Activated CD4-positive, alpha-beta T cell treated with anti-CD3 and anti-CD28 coated beads, Interleukin-2, amount 10 ng/mL, durations not matched to agents 24 days and 14 days (primary cell): ENCODE measurements around the gene OGG1. TPM values are rescaled to one million over a fixed set of nuclear protein-coding genes. Genes with fewer than 3 reads are reported as not detected.
"Not testable (repeated sequence)": the region's sequence is repeated elsewhere in the genome, so short reads cannot be mapped to it uniquely, and the experiment has no call there.

Source experiments
- DNase-seq: peaks from one replicate; pipeline ENCODE4 v3.0.0; 2022
- H3K27ac Mint-ChIP-seq: one replicate; pipeline ENCODE4 v1.8.0; 2022; ENCODE audit warnings: mild to moderate bottlenecking, mixed read lengths
- H3K27me3 Mint-ChIP-seq: one replicate; pipeline ENCODE4 v1.8.0; 2022; ENCODE audit warnings: mixed read lengths
- H3K36me3 Mint-ChIP-seq: one replicate; pipeline ENCODE4 v1.8.0; 2022; ENCODE audit warnings: low read depth, mild to moderate bottlenecking, mixed read lengths
- H3K4me1 Mint-ChIP-seq: one replicate; pipeline ENCODE4 v1.8.0; 2021; ENCODE audit warnings: mixed read lengths
- H3K4me3 Mint-ChIP-seq: one replicate; pipeline ENCODE4 v1.8.0; 2022; ENCODE audit warnings: mild to moderate bottlenecking, moderate library complexity, mixed read lengths
- H3K9me3 Mint-ChIP-seq: one replicate; pipeline ENCODE4 v1.8.0; 2021; ENCODE audit warnings: mixed read lengths
- intact Hi-C: fragments of 100-400 bp; cut with micrococcal nuclease; formaldehyde crosslinking; loops from one replicate; pipeline ENCODE4 v1.15.1; 2023
- total RNA-seq: library from RNA; stranded (reverse); gene quantifications from 2 replicates; pipeline ENCODE4 v1.2.3, GENCODE V29; 2022

Gene OGG1
- total RNA-seq, 1 donor from 2014 or later, result 41.1 TPM

DNA sequence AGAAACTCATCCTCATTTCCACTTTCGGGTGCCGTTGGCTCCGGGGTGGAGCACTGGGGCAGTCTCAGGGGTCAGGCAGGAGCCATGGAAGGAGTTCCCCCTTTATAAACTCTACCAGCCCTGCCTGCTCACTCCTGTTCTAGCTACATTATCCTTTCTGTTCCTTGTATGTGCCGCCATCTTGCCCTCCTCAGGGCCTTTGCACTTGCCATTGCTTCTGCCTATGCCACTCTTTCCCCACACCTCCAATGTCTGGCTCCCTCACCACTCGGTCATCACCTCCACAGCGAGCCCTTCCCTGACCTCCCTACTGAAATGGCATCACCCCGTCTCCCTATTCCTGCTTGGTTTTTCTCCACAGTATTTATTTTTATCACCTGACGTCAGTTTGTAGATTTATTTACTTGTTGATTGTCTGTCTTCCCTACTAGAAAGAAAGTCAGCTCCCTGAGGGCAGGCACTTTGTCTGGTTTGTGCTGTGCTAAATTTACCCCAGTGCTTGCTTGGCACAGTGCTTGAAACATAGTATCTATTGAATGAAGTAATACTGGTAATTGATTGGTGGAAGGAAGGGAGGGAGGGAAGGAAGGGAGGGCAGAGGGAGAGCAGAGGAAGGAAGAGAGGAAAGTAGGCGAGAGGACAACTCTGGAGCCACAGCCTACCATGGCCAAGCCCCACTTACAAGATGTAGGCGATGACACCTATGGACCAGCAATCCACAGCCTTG, 11.2 kb downstream of the OGG1 start:
- peaks cover 2% of the 10 kb centered on the region for H3K4me1 Mint-ChIP-seq
- peaks cover 62% of the 10 kb centered on the region for H3K36me3 Mint-ChIP-seq
- no peaks in the 10 kb centered on the region for H3K27me3 Mint-ChIP-seq
- H3K4me3 Mint-ChIP-seq, result no peak overlapping the region
- H3K27ac Mint-ChIP-seq, result no peak overlapping the region
- intact Hi-C loops, result no loop called here
- no peaks in the 10 kb centered on the region for H3K9me3 Mint-ChIP-seq
- no peak for DNase-seq

DNA sequence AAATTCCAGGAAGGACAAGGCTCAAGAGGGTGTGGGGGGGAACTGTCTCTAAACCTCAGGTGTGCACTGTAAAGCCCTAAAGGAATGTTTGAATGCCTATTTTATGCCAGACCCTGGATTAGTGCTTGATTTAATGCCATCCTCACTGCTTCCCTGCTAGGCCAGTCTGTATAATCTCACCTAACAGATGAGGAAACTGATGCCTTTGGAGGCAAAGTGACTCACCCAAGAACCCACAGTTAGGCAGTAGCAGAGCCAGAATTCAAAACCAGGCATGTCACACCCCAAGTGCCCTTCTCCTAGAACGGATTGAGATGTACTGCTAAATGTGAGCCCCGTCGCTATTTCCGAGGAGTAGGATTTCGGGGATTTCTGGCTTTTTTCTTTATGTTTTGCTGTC, 12.2 kb downstream of the OGG1 start:
- H3K4me3 Mint-ChIP-seq, result no peak overlapping the region
- no peaks in the 10 kb centered on the region for H3K27me3 Mint-ChIP-seq
- peaks cover 4% of the 10 kb centered on the region for H3K4me1 Mint-ChIP-seq
- peaks cover 57% of the 10 kb centered on the region for H3K36me3 Mint-ChIP-seq
- no peaks in the 10 kb centered on the region for H3K9me3 Mint-ChIP-seq
- intact Hi-C loops, result no loop called here
- no peak for DNase-seq
- no peak overlapping the region for H3K27ac Mint-ChIP-seq

DNA sequence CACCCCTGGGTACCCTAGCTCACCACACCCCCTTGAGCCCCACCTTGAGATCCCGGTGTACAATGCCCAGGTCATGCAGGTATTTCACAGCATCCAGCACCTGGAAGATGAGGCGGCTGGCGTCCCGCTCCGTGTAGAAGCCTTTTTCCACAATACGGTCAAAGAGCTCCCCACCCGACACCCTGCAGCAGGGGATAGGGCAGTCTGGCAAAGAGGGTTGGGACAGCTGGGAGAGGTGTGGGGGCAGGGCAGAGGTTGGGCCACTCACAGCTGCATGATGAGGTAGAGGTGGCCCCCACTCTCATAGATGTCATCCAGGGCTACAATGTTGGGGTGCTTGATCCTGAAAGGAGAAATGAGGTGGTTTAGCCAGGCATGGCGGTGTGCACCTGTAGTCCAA, 13.1 kb downstream of the OGG1 start:
- H3K4me1 Mint-ChIP-seq, result peaks cover 12% of the 10 kb centered on the region
- H3K9me3 Mint-ChIP-seq, result no peaks in the 10 kb centered on the region
- H3K36me3 Mint-ChIP-seq, result peaks cover 60% of the 10 kb centered on the region
- no peak overlapping the region for H3K4me3 Mint-ChIP-seq
- intact Hi-C loops, result no loop called here
- no peak overlapping the region for H3K27ac Mint-ChIP-seq
- DNase-seq, result no peak
- H3K27me3 Mint-ChIP-seq, result no peaks in the 10 kb centered on the region

DNA sequence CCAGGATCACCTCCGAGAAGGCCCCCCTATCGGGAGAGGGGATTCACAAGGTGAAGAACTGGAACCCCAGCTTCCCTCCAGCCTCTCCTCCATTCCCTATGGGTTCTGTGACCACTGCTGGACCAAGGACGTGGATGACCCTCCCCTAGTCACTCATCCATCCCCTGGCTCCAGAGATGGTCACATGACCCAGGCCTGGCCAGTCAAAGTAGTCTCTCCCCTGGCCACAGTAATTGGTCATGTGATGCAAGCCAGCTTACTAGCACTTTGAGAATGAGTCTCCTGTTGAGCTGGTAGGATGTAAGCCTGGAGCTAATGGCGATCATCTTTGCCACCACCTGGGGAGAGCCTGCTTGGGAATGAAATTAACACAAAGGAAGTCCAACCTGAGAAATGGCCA, 16.1 kb downstream of the OGG1 start:
- intact Hi-C loops, result no loop called here
- no peaks in the 10 kb centered on the region for H3K27me3 Mint-ChIP-seq
- no peak for DNase-seq
- H3K27ac Mint-ChIP-seq, result no peak overlapping the region
- H3K36me3 Mint-ChIP-seq, result peaks cover 45% of the 10 kb centered on the region
- H3K9me3 Mint-ChIP-seq, result no peaks in the 10 kb centered on the region
- no peak overlapping the region for H3K4me3 Mint-ChIP-seq
- H3K4me1 Mint-ChIP-seq, result peaks cover 37% of the 10 kb centered on the region

DNA sequence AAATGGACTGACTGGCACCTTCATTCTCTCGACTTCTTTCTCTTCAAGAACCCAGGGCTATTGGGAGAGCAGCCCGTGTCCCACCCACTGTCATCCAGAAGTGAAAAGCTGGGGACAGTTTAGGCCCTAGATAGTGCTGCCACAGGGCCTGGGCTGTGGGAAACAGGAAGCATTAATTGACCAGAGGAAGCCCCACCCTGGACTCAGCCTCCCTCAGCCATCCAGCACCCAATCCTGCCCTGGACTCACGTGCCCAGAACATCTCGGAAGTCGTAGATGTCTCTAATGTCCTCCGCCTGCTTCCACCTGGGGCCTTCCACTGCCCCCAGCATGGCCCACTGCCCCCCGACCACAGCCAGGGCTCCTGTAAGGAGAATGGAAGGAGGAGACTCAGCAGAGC, 17.7 kb downstream of the OGG1 start:
- H3K36me3 Mint-ChIP-seq, result peaks cover 35% of the 10 kb centered on the region
- intact Hi-C loops, result no loop called here
- peak overlapping the region; percentile 82 for H3K4me3 Mint-ChIP-seq
- peaks cover 40% of the 10 kb centered on the region for H3K4me1 Mint-ChIP-seq
- DNase-seq, result no peak
- H3K9me3 Mint-ChIP-seq, result no peaks in the 10 kb centered on the region
- H3K27ac Mint-ChIP-seq, result peak overlapping the region; percentile 42
- H3K27me3 Mint-ChIP-seq, result no peaks in the 10 kb centered on the region

DNA sequence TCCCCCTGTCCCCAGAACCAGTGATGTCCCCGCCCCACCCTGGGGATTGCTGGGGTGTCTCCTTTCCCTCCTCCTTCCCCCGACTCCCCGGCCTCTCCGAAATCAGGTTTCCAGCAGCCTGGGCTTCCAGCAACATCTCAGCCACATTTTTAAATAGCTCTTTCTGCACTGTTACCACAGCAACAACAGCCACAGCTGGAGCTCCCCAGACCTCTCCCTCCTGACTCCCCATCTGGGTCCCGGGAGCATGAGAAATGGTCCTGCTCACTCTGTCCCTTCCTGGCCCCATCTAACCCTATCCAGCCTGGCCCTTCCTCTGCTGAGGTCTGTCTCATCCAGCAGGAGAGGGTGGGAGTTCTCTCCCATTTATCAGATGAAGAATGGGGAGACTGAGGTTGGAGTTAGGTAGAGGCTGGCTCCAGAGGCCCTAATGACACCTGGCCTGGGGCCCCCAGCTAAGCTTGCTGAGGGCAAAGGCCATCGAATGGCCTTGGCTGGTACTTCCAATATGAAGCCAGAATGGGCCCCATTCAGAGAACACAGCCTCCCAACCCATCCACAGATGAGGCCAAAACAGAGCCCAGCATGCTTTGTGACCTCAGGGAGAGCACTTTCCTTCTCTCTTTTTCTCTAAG, 18.5 kb downstream of the OGG1 start:
- Mint-ChIP-seq H3K36me3 (peaks cover 30% of the 10 kb centered on the region), H3K27me3 (no peaks in the 10 kb centered on the region), H3K27ac (peak overlapping the region; percentile 75), H3K9me3 (no peaks in the 10 kb centered on the region), H3K4me3 (peak overlapping the region; percentile 82), H3K4me1 (peaks cover 43% of the 10 kb centered on the region)
- no peak for DNase-seq
- intact Hi-C loops, result loop anchor here (2.0 kb wide), 1 partner anchor 35 kb away; no protein-coding TSS in a partner anchor

DNA sequence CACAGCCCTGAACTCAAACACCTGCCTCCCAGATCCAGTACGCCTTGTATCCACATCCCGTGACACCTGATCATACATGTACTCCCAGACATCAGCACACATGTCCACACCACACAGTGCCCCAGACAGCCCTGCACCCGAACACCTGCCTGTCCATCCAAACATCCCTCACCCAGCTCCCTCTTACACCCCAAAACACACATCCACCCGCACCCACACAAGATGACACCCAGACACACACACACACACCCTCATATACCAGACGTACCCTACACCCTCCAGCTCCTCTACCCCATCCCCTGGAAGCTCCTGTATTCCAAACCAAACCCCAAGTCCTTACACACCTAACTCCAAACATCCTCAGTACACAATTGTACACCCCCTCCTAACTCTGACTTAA, 19.3 kb downstream of the OGG1 start:
- no peak for DNase-seq
- no peaks in the 10 kb centered on the region for H3K27me3 Mint-ChIP-seq
- H3K4me1 Mint-ChIP-seq, result peaks cover 43% of the 10 kb centered on the region
- peak overlapping the region; percentile 58 for H3K27ac Mint-ChIP-seq
- H3K4me3 Mint-ChIP-seq, result peak overlapping the region; percentile 82
- H3K9me3 Mint-ChIP-seq, result no peaks in the 10 kb centered on the region
- H3K36me3 Mint-ChIP-seq, result peaks cover 29% of the 10 kb centered on the region
- intact Hi-C loops, result loop anchor here (1.0 to 2.0 kb wide), 3 partner anchors 19 to 36 kb away; partner anchors contain the start of gene ARPC4

DNA sequence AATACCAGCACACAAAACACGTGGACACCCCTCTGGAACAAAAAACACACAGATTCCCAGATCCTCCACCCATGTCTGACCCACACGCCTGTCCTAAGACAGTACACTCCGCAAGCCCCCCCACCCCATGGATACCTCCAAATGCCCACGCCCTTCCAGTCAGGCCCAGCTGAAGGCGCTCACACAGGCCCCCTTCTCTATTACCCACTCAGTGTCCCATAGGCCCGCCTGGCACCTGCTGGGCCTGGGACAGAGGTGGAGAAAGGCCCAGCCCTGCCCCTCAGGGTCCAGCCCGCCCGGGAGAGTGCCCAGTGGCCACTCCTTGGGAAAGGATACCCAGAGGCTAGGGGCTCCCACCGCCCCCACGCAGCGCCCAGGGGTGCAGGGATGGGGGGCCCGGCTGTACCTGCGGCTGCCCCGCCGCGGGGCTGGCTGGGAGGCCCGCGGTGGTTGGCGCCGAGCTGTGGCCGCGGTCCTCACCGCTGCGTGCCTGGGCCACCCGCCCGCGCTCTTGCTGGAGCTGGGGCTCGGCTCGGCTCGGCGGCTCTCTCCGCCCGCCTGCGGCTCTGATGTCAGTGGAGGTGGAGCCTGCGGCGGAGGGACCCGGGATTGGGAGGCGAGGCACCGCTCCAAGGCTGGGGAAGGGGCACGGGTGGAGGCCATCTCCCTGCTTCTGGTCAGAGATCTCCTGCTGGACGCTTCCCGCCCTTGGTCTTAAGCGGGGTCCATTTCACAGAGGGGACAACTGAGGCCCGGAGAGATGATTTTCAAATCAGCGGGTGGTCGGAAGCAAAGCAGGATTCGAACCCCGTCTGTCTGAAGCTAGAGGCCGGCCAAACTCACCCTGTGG, 19.9 kb downstream of the OGG1 start, which contains the start of gene CAMK1:
CAMK1 (minus strand) TSS at position 522 of the 850 bp plus-strand sequence. CDS start 2,198 bp downstream, outside the sequence.
- peaks cover 43% of the 10 kb centered on the region for H3K4me1 Mint-ChIP-seq
- H3K36me3 Mint-ChIP-seq, result peaks cover 28% of the 10 kb centered on the region
- peak within 1 kb of the TSS; percentile 82 for H3K4me3 Mint-ChIP-seq
- DNase-seq, result peak; percentile 93
- H3K9me3 Mint-ChIP-seq, result no peaks in the 10 kb centered on the region
- H3K27me3 Mint-ChIP-seq, result no peaks in the 10 kb centered on the region
- peak within 1 kb of the TSS; percentile 80 for H3K27ac Mint-ChIP-seq
- intact Hi-C loops, result loop anchor here (1.0 to 2.0 kb wide), 4 partner anchors 9 to 37 kb away; partner anchors contain the start of gene ARPC4

DNA sequence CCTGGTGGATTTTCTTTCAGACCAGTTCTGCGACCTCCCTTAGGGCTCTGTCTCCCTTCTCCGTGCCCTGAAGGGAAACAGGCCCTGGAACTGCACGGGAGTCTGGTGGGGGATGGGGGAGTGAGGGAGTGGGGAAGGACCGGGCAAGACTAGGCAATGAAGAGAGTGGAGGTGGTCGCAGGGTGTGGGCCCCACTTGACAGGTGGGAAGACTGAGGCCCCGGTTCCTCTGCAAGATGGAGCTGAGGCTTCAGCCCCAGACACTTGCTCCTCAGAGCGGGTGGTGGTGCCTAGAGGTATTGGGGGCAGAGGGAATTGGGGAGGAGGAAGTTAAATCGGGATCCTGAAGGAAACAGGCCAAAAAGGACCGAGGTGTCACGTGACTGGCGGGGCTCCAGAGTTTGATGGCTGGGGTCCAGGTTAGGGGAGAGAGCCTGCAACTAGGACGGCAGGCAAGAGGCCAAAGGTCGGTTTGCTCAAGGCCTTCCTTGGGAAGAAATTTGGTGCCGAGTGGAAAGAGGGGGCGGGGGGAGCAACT, 20.6 kb downstream of the OGG1 start:
- peaks cover 26% of the 10 kb centered on the region for H3K36me3 Mint-ChIP-seq
- peaks cover 43% of the 10 kb centered on the region for H3K4me1 Mint-ChIP-seq
- intact Hi-C loops, result loop anchor here (1.0 kb wide), 1 partner anchor 8 kb away; no protein-coding TSS in a partner anchor
- peak overlapping the region; percentile 82 for H3K4me3 Mint-ChIP-seq
- H3K27me3 Mint-ChIP-seq, result no peaks in the 10 kb centered on the region
- peak overlapping the region; percentile 80 for H3K27ac Mint-ChIP-seq
- H3K9me3 Mint-ChIP-seq, result no peaks in the 10 kb centered on the region
- DNase-seq, result no peak

DNA sequence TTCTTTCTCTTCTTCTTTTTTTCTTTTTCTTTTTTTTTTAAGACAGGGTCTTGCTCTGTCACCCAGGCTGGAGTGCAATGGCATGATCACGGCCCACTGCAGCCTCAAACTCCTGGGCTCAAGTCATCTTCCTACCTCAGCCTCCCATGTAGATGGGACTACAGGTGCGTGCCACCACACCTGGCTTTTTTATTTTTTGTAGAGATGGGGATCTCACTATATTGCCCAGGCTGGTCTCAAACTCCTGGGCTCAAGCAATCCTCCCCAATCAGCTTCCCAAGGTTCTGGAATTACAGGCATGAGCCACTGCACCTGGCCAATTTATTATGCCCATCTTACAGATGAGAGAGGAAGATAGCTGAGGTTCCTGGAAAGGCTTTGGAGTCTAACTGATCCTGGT, 21.3 kb downstream of the OGG1 start:
- H3K9me3 Mint-ChIP-seq, intact Hi-C loops, DNase-seq, H3K27me3 Mint-ChIP-seq: not testable (repeated sequence)
- H3K27ac Mint-ChIP-seq, result peak overlapping the region; percentile 45
- peak overlapping the region; percentile 82 for H3K4me3 Mint-ChIP-seq
- H3K4me1 Mint-ChIP-seq, result peaks cover 45% of the 10 kb centered on the region
- peaks cover 22% of the 10 kb centered on the region for H3K36me3 Mint-ChIP-seq

DNA sequence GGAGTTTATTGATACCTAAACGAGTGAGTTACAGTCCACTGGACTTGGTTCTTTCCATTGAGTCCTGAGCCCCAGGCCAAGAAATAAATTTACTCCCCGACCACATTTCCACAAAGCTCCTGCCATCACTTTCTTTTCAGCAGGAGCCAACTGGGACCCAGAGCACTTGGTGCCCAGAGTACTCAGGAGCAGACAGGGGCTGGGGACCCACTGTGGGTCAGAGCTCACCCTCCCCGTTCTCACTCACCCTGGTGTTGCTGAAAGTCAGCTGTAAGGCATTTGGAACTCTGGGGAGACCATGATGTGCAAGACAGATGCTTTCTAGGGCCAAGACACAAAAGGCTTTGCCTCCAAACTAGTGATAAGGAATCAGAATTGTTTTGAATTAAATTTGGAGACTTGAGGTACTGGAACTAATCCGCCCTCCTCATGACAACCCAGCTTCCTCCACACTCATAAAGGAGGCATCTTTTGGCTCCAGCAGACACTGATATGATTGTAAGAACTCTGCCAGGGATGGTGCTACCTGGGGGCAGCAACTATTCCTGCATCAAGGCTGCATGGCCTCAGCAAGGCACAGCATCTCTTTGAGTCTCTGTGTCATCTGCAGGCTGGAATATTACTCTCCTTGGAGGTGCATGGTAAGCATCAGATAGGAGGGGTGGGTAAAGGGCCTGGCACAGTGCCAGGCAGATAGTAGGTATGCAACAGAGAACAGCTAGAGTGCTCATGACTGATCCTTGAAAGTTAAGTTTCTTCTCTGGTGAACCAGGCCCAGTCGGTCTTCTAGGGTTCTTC, 27.3 kb downstream of the OGG1 start:
- H3K27ac Mint-ChIP-seq, result peak overlapping the region; percentile 88
- no peak for DNase-seq
- intact Hi-C loops, result loop anchor here (5.0 kb wide), 1 partner anchor 475 kb away; no protein-coding TSS in a partner anchor
- peak overlapping the region; percentile 73 for H3K4me3 Mint-ChIP-seq
- H3K36me3 Mint-ChIP-seq, result peaks cover 27% of the 10 kb centered on the region
- peaks cover 58% of the 10 kb centered on the region for H3K4me1 Mint-ChIP-seq
- H3K9me3 Mint-ChIP-seq, result peaks cover 4% of the 10 kb centered on the region
- H3K27me3 Mint-ChIP-seq, result no peaks in the 10 kb centered on the region

DNA sequence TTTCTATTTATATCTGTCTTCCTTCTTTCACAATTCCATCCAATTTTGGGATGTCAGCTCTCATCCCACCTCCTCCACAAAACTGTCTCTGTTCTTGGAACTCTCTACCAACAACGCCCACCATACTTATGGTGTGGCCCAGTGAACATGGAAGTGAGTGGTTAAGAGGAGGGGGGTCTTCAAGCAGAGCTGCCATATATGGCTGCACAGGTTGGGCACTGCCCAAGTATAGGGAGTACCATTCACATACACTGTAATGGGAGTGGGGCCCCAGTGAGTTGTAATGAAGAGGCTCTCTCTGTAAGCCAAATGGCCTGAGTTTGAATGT, 27.9 kb downstream of the OGG1 start:
- DNase-seq, result no peak
- peak overlapping the region; percentile 73 for H3K4me3 Mint-ChIP-seq
- H3K27ac Mint-ChIP-seq, result peak overlapping the region; percentile 88
- intact Hi-C loops, result loop anchor here (1.0 to 5.0 kb wide), 5 partner anchors 7 to 475 kb away; partner anchors contain the start of gene TADA3
- peaks cover 4% of the 10 kb centered on the region for H3K9me3 Mint-ChIP-seq
- H3K36me3 Mint-ChIP-seq, result peaks cover 32% of the 10 kb centered on the region
- no peaks in the 10 kb centered on the region for H3K27me3 Mint-ChIP-seq
- peaks cover 58% of the 10 kb centered on the region for H3K4me1 Mint-ChIP-seq
